ENCODE data around the gene HSD17B2.

Gene HSD17B2

GRCh38 chr16:82040296-82040695, 5.2 kb downstream of the HSD17B2 start:
- intact Hi-C loops (cut with DNase I; ENCODE audit: low total_unique reads), result no loop called here
- Histone ChIP-seq H3K4me3 (no peak overlapping the region), H3K4me1 (no peaks in the 10 kb centered on the region), H3K27ac (no peak overlapping the region), H3K36me3 (no peaks in the 10 kb centered on the region), H3K9me3 (no peaks in the 10 kb centered on the region), H3K27me3 (peaks cover 0 to 8% of the 10 kb centered on the region in 2 donors)
- no peak for TF ChIP-seq CTCF (IDR thresholded peaks at IDR 0.05)
- no peak for DNase-seq

GRCh38 chr16:82041542-82041941, 6.5 kb downstream of the HSD17B2 start:
- no peak overlapping the region for H3K4me3 ChIP-seq
- no peaks in the 10 kb centered on the region for H3K36me3 ChIP-seq
- intact Hi-C loops (cut with DNase I; ENCODE audit: low total_unique reads), result no loop called here
- no peak for DNase-seq
- H3K9me3 ChIP-seq, result no peaks in the 10 kb centered on the region
- H3K27ac ChIP-seq, result no peak overlapping the region
- no peaks in the 10 kb centered on the region for H3K4me1 ChIP-seq
- peaks cover 0 to 8% of the 10 kb centered on the region in 2 donors for H3K27me3 ChIP-seq
- TF ChIP-seq CTCF (IDR thresholded peaks at IDR 0.05), result no peak

- no peak for TF ChIP-seq CTCF (IDR thresholded peaks at IDR 0.05)
- Histone ChIP-seq H3K27me3 (peaks cover 0 to 8% of the 10 kb centered on the region in 2 donors), H3K4me1 (no peaks in the 10 kb centered on the region), H3K27ac (no peak overlapping the region), H3K4me3 (no peak overlapping the region), H3K36me3 (no peaks in the 10 kb centered on the region), H3K9me3 (no peaks in the 10 kb centered on the region)
- no peak for DNase-seq
- intact Hi-C loops (cut with DNase I; ENCODE audit: low total_unique reads), result no loop called here
These were observed 7.1 kb downstream of the HSD17B2 start for GRCh38 chr16:82042144-82042543.

GRCh38 chr16:82042846-82043245, 7.8 kb downstream of the HSD17B2 start:
- intact Hi-C loops (cut with DNase I; ENCODE audit: low total_unique reads), result no loop called here
- peaks cover 0 to 8% of the 10 kb centered on the region in 2 donors for H3K27me3 ChIP-seq
- no peaks in the 10 kb centered on the region for H3K9me3 ChIP-seq
- no peak overlapping the region for H3K4me3 ChIP-seq
- H3K27ac ChIP-seq, result no peak overlapping the region
- no peak for DNase-seq
- H3K4me1 ChIP-seq, result no peaks in the 10 kb centered on the region
- TF ChIP-seq CTCF (IDR thresholded peaks at IDR 0.05), result no peak
- no peaks in the 10 kb centered on the region for H3K36me3 ChIP-seq

- DNase-seq, result no peak
- no peaks in the 10 kb centered on the region for H3K4me1 ChIP-seq
- no peak overlapping the region for H3K4me3 ChIP-seq
- no peaks in the 10 kb centered on the region for H3K36me3 ChIP-seq
- no peak for TF ChIP-seq CTCF (IDR thresholded peaks at IDR 0.05)
- peaks cover 0 to 4% of the 10 kb centered on the region in 2 donors for H3K27me3 ChIP-seq
- no peaks in the 10 kb centered on the region for H3K9me3 ChIP-seq
- no peak overlapping the region for H3K27ac ChIP-seq
- intact Hi-C loops (cut with DNase I; ENCODE audit: low total_unique reads), result no loop called here
These were observed 8.9 kb downstream of the HSD17B2 start for GRCh38 chr16:82043680-82044584.

Measured in tibial artery (tissue), 4 donors.